OCI-LY7 (cell line): Measurements from ENCODE around the gene SORCS1.

Experiments used
- EZH2phosphoT487 ChIP-seq: fragments of 200-600 bp; sonication (generic); IDR thresholded peaks from 2 replicates; pipeline ENCODE4 v1.6.1; 2018; ENCODE audit warnings: low read depth, borderline replicate concordance, mild to moderate bottlenecking, mixed run types, antibody characterized with exemption, low read length, moderate library complexity, mixed read lengths
- TF ChIP-seq, protein P1 (sequence below): fragments of 200-600 bp; sonication (generic); conservative IDR thresholded peaks from 2 replicates; pipeline ENCODE4 v1.5.1; 2014; ENCODE audit warnings: mild to moderate bottlenecking, antibody characterized with exemption, low read length, moderate library complexity, mixed read lengths

DNA sequence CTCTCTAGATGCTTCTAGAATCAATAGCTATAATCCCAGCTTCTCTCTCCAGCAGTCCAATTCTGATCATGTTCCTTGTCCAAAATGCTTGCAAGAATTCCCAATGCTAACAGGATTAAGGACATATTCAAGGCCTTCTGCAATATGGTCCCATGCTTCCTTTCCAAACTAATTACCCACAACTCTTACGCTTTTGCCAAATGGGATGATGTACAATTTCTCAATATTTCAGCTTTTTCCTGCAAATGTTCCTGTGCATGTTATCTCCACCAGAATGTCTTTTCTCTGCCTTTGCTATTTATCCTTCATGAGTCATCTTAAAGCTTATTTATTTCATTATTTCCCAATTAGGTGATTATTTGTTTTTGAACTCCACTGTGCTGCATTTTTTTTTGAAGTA lies 556.4 kb downstream of the SORCS1 start:
- TF ChIP-seq, protein P1, sequence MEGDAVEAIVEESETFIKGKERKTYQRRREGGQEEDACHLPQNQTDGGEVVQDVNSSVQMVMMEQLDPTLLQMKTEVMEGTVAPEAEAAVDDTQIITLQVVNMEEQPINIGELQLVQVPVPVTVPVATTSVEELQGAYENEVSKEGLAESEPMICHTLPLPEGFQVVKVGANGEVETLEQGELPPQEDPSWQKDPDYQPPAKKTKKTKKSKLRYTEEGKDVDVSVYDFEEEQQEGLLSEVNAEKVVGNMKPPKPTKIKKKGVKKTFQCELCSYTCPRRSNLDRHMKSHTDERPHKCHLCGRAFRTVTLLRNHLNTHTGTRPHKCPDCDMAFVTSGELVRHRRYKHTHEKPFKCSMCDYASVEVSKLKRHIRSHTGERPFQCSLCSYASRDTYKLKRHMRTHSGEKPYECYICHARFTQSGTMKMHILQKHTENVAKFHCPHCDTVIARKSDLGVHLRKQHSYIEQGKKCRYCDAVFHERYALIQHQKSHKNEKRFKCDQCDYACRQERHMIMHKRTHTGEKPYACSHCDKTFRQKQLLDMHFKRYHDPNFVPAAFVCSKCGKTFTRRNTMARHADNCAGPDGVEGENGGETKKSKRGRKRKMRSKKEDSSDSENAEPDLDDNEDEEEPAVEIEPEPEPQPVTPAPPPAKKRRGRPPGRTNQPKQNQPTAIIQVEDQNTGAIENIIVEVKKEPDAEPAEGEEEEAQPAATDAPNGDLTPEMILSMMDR: no peak
- TF ChIP-seq EZH2phosphoT487: no peak
